A549 treated with AZD2906 at 1 μM for 4 hours (cell line): ENCODE results near the gene OR6C6. TPM values are rescaled to one million over a fixed set of nuclear protein-coding genes. Genes with fewer than 3 reads are reported as not detected.

Experiments
- total RNA-seq: library from RNA; stranded (reverse); fragments of 200-300 nt; extraction: Qiagen RNA extraction; gene quantifications from 5 replicates; pipeline ENCODE4 v1.2.3, GENCODE V29; 2022

Gene OR6C6
- total RNA-seq = not detected in 5 replicates

GRCh38 chr12:55296469-55296868 is at the start of gene OR6C6:
Gene OR6C6 (minus strand): TSS chr12:55296569. CDS start chr12:55295232, 1,337 bp downstream.

GRCh38 chr12:55330446-55330845 is 34.1 kb upstream of the OR6C6 start, which contains the start of gene OR6C3:
Gene OR6C3 (plus strand): TSS chr12:55330746. CDS start chr12:55331701, 955 bp downstream.

GRCh38 chr12:55314043-55314442 is 17.7 kb upstream of the OR6C6 start, which contains the start of gene OR6C1:
Gene OR6C1 (plus strand): TSS chr12:55314343. CDS start chr12:55320600, 6,257 bp downstream.

GRCh38 chr12:55244309-55244708 is 52.1 kb downstream of the OR6C6 start, which contains the start of gene OR6C74:
Gene OR6C74 (plus strand): TSS chr12:55244609. CDS start chr12:55247288, 2,679 bp downstream.

Other genes starting within 250 kb of the OR6C6 start
- gene OR9K2, start 170.2 kb downstream of the OR6C6 start, total RNA-seq = not detected in 5 replicates
- not detected in 5 replicates for gene OR10A7, start 75.5 kb downstream of the OR6C6 start, total RNA-seq
- gene OR6C74, start 52.0 kb downstream of the OR6C6 start, total RNA-seq = not detected in 5 replicates
- not detected in 5 replicates for gene OR6C1, start 17.8 kb upstream of the OR6C6 start, total RNA-seq
- not detected in 5 replicates for gene OR6C3, start 34.2 kb upstream of the OR6C6 start, total RNA-seq
- not detected in 5 replicates for gene OR6C75, start 66.4 kb upstream of the OR6C6 start, total RNA-seq
- not detected in 5 replicates for gene OR6C65, start 104.0 kb upstream of the OR6C6 start, total RNA-seq
- gene OR6C76, start 129.7 kb upstream of the OR6C6 start, total RNA-seq = not detected in 5 replicates
- gene OR6C2, start 147.5 kb upstream of the OR6C6 start, total RNA-seq = not detected in 5 replicates
- gene OR6C70, start 173.6 kb upstream of the OR6C6 start, total RNA-seq = not detected in 5 replicates
- gene OR6C68, start 195.8 kb upstream of the OR6C6 start, total RNA-seq = not detected in 5 replicates